Keratinocyte (primary cell): Measurements from ENCODE around the gene CAPN11. TPM values are rescaled to one million over a fixed set of nuclear protein-coding genes. Genes with fewer than 3 reads are reported as not detected.

Source experiments
- DNase-seq: peaks from one replicate; pipeline ENCODE4 v3.0.0-alpha.2; 2011; ENCODE audit warnings: low read depth, missing footprints, low spot score
- FAIRE-seq: peaks from 2 replicates; lab custom pipeline; 2011; peaks lifted over from hg19 to GRCh38; lab: Jason Lieb, UNC
- H2AFZ ChIP-seq: 2 replicates; pipeline ENCODE4 v1.6.0; 2012; ENCODE audit warnings: low read length, control low read depth, inconsistent platforms; ENCODE audit not compliant: control insufficient read depth
- H3K27ac ChIP-seq: 2 replicates; pipeline ENCODE4 v1.5.1; 2011; ENCODE audit warnings: low read length; ENCODE audit not compliant: control insufficient read depth, insufficient read depth
- H3K27me3 ChIP-seq: 3 replicates; pipeline ENCODE4 v1.6.0; 2011; ENCODE audit warnings: low read length; ENCODE audit not compliant: control insufficient read depth, insufficient read depth; ENCODE audit errors: extremely low read depth
- H3K36me3 ChIP-seq, 2 experiments: 2 replicates in 1 of 2; 3 replicates in 1 of 2; pipeline ENCODE4 v1.5.1; 2011; ENCODE audit warnings: low read length in 2 of 2, mild to moderate bottlenecking in 1 of 2; ENCODE audit not compliant: control insufficient read depth in 2 of 2, insufficient read depth in 2 of 2; ENCODE audit errors: extremely low read depth in 1 of 2
- H3K4me1 ChIP-seq: 3 replicates; pipeline ENCODE4 v1.5.1; 2011; ENCODE audit warnings: low read length; ENCODE audit not compliant: control insufficient read depth, insufficient read depth; ENCODE audit errors: extremely low read depth
- H3K4me2 ChIP-seq: 3 replicates; pipeline ENCODE4 v1.6.0; 2011; ENCODE audit warnings: low read depth, low read length; ENCODE audit not compliant: control insufficient read depth, insufficient read depth; ENCODE audit errors: extremely low read depth
- H3K4me3 ChIP-seq, 3 experiments: fragments of 200-600 bp in 1 of 3; sonication (generic) in 1 of 3; 2 replicates in 2 of 3; 3 replicates in 1 of 3; pipeline ENCODE4 v1.5.1; 2011 to 2016; ENCODE audit warnings: low read length in 3 of 3, mild to moderate bottlenecking in 3 of 3, control low read depth in 2 of 3, inconsistent platforms in 1 of 3, low read depth in 1 of 3, mixed read lengths in 1 of 3, mixed run types in 1 of 3, moderate library complexity in 1 of 3; ENCODE audit not compliant: control insufficient read depth in 2 of 3, insufficient read depth in 2 of 3; ENCODE audit errors: extremely low read depth in 1 of 3
- H3K79me2 ChIP-seq: 2 replicates; pipeline ENCODE4 v1.6.0; 2012; ENCODE audit warnings: low read length; ENCODE audit not compliant: control insufficient read depth, insufficient read depth
- H3K9ac ChIP-seq: 3 replicates; pipeline ENCODE4 v1.6.0; 2011; ENCODE audit warnings: low read length; ENCODE audit not compliant: control insufficient read depth, insufficient read depth; ENCODE audit errors: extremely low read depth
- H3K9me1 ChIP-seq: 3 replicates; pipeline ENCODE4 v1.6.0; 2011; ENCODE audit warnings: low read length; ENCODE audit not compliant: control insufficient read depth, insufficient read depth; ENCODE audit errors: extremely low read depth
- H3K9me3 ChIP-seq: 2 replicates; pipeline ENCODE4 v1.5.1; 2012; ENCODE audit warnings: low read depth, low read length; ENCODE audit not compliant: control insufficient read depth
- H4K20me1 ChIP-seq: 3 replicates; pipeline ENCODE4 v1.6.0; 2011; ENCODE audit warnings: low read length; ENCODE audit not compliant: control insufficient read depth, insufficient read depth; ENCODE audit errors: extremely low read depth
- EZH2 ChIP-seq: IDR thresholded peaks from one replicate; pipeline ENCODE4 v1.6.1; 2012; ENCODE audit warnings: inconsistent platforms, mild to moderate bottlenecking, low read length, moderate library complexity
- dilution Hi-C: fragments of 300-500 bp; cut with MboI; formaldehyde crosslinking; loops from one replicate; pipeline ENCODE4 v1.7.0; 2020; ENCODE audit warnings: low sequenced_read_pairs; ENCODE audit not compliant: extremely low pct_ligation_motif_present
- polyA plus RNA-seq, 5 experiments: library from polyadenylated mRNA; depleted of rRNA in 3 of 5; stranded (reverse) in 3 of 5; stranded (forward) in 1 of 5; unstranded in 1 of 5; fragments of >200 nt; gene quantifications; 1 replicate in 1 of 5; 2 replicates in 3 of 5; 3 replicates in 1 of 5; pipeline versions ENCODE4 v1.2.1 to v1.2.3, GENCODE V29; 2011 to 2012; ENCODE audit warnings: missing spikeins in 2 of 5, low read depth in 1 of 5, low replicate concordance in 1 of 5
- TF ChIP-seq, protein P1 (sequence below), 3 experiments: IDR thresholded peaks in 1 of 3; conservative IDR thresholded peaks in 1 of 3; optimal IDR thresholded peaks in 1 of 3; 2 replicates in 2 of 3; 3 replicates in 1 of 3; pipeline versions ENCODE3 to v1.5.1; 2011; ENCODE audit warnings: low read length in 3 of 3, mild to moderate bottlenecking in 3 of 3, moderate library complexity in 2 of 3, control low read depth in 1 of 3, inconsistent platforms in 1 of 3; ENCODE audit not compliant: insufficient read depth in 2 of 3; ENCODE audit errors: extremely low read depth in 1 of 3

Gene CAPN11
- polyA plus RNA-seq, 1 donor (not counting 4 experiments of a cell fraction or from before 2014, with no cell fraction given) = not detected

DNA sequence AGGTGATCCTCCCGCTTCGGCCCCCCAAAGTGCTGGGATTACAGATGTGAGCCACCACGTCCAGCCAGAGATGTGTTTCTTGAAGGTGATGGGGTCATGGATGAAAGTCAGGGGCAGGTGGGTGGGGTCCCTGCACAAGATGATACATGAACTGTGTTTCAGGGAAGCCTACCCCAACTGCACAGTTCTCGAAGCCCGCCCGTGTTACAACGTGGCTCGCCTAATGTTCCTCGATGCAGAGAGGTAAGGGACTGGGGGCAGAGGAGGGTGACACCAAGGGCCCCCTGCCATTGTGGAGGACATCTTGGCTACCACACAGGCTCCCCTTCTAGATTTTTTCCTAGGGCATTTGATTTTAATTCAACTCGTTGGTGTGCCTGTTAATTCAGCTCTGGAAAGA, 11.9 kb upstream of the CAPN11 start:
- no peak for TF ChIP-seq EZH2
- TF ChIP-seq, protein P1, sequence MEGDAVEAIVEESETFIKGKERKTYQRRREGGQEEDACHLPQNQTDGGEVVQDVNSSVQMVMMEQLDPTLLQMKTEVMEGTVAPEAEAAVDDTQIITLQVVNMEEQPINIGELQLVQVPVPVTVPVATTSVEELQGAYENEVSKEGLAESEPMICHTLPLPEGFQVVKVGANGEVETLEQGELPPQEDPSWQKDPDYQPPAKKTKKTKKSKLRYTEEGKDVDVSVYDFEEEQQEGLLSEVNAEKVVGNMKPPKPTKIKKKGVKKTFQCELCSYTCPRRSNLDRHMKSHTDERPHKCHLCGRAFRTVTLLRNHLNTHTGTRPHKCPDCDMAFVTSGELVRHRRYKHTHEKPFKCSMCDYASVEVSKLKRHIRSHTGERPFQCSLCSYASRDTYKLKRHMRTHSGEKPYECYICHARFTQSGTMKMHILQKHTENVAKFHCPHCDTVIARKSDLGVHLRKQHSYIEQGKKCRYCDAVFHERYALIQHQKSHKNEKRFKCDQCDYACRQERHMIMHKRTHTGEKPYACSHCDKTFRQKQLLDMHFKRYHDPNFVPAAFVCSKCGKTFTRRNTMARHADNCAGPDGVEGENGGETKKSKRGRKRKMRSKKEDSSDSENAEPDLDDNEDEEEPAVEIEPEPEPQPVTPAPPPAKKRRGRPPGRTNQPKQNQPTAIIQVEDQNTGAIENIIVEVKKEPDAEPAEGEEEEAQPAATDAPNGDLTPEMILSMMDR (optimal IDR thresholded peaks at IDR 0.05 in 1 of 3, IDR thresholded peaks at IDR 0.05 in 1 of 3, conservative IDR thresholded peaks at IDR 0.05 in 1 of 3; ENCODE audit: extremely low read depth in 1 of 3, insufficient read depth in 2 of 3, low read length in 3 of 3) = no peak
- dilution Hi-C loops = no loop called here

DNA sequence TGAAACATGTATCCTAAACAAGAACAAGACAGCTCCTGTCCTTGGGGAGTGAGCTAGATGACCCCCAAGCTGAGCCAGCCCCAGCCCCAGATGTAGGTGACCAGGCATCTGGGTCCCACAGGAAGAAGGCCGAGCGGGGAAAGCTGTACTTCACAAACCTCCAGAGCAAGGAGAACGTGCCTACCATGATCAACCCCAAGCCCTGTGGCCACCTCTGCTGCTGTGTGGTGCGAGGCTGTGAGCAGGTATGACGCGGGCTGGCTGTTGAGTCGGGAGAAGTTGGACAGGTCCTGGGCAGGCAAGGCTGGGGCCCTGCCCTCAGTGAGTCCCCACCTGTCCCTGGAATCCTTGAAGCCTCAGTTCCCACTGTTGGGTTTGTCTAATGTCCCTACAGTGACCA, 11.4 kb upstream of the CAPN11 start:
- no peaks in the 10 kb centered on the region for H3K9me1 ChIP-seq
- no peak overlapping the region for H3K27ac ChIP-seq
- H3K9me3 ChIP-seq = no peaks in the 10 kb centered on the region
- H3K9ac ChIP-seq = no peak overlapping the region
- H3K27me3 ChIP-seq = no peaks in the 10 kb centered on the region
- no peak for FAIRE-seq
- H4K20me1 ChIP-seq = no peaks in the 10 kb centered on the region
- no peak overlapping the region for H2AFZ ChIP-seq
- dilution Hi-C loops = no loop called here
- H3K4me2 ChIP-seq = no peak overlapping the region
- DNase-seq = no peak
- H3K79me2 ChIP-seq = no peaks in the 10 kb centered on the region
- TF ChIP-seq, protein P1 (optimal IDR thresholded peaks at IDR 0.05 in 1 of 3, IDR thresholded peaks at IDR 0.05 in 1 of 3, conservative IDR thresholded peaks at IDR 0.05 in 1 of 3; ENCODE audit: extremely low read depth in 1 of 3, insufficient read depth in 2 of 3, low read length in 3 of 3) = no peak
- TF ChIP-seq EZH2 = no peak
- no peaks in the 10 kb centered on the region for H3K4me1 ChIP-seq
- peaks cover 51 to 53% of the 10 kb centered on the region in 2 experiments for H3K36me3 ChIP-seq
- no peak overlapping the region for H3K4me3 ChIP-seq

More for the DNA sequence above, 11.9 kb upstream of the CAPN11 start:
- H3K4me3 ChIP-seq = no peak overlapping the region
- H3K4me1 ChIP-seq = no peaks in the 10 kb centered on the region
- H3K9me1 ChIP-seq = no peaks in the 10 kb centered on the region
- no peaks in the 10 kb centered on the region for H3K9me3 ChIP-seq
- no peaks in the 10 kb centered on the region for H3K27me3 ChIP-seq
- FAIRE-seq (no peak), DNase-seq (no peak)
- H3K27ac ChIP-seq = no peak overlapping the region
- peaks cover 47 to 52% of the 10 kb centered on the region in 2 experiments for H3K36me3 ChIP-seq
- no peak overlapping the region for H3K4me2 ChIP-seq
- H3K79me2 ChIP-seq = no peaks in the 10 kb centered on the region
- no peaks in the 10 kb centered on the region for H4K20me1 ChIP-seq
- H2AFZ ChIP-seq = no peak overlapping the region
- no peak overlapping the region for H3K9ac ChIP-seq
